ENCODE results near the gene TIMM44. TPM values are rescaled to one million over a fixed set of nuclear protein-coding genes. Genes with fewer than 3 reads are reported as not detected.

Gene TIMM44
- polyA plus RNA-seq, 1 of the 3 experiments (the other 2 are of a cell fraction), result 49.7 TPM

- ChIA-PET POLR2A (no interaction called here), CTCF (interaction anchor here (0.6 to 0.9 kb wide), 2 partner anchors 13 to 161 kb away, joined by 3 read pairs; no protein-coding TSS in a partner anchor)
Measured at GRCh38 chr19:7887408-7888144, 55.9 kb downstream of the TIMM44 start.

GRCh38 chr19:7885818-7886217 is 57.6 kb downstream of the TIMM44 start:
- Histone ChIP-seq H3K27me3 (ENCODE audit: insufficient read depth) (no peaks in the 10 kb centered on the region; the same call in 1 of the 2 replicates), H3K4me3 (ENCODE audit: low read depth in 2 of 2, low read length in 1 of 2) (no peak overlapping the region), H3K79me2 (ENCODE audit: insufficient read depth) (no peaks in the 10 kb centered on the region), H3K9me2 (no peaks in the 10 kb centered on the region), H3K4me2 (no peak overlapping the region), H3K9ac (no peak overlapping the region), H3K9me3 (no peaks in the 10 kb centered on the region), H3K27ac (ENCODE audit: low read depth in 2 of 2, low read length in 1 of 2) (no peak overlapping the region), H4K20me1 (ENCODE audit: insufficient read depth) (no peaks in the 10 kb centered on the region), H3K36me3 (replicated peaks in 1 of 2; ENCODE audit: control insufficient read depth in 1 of 2, insufficient read depth in 2 of 2, low read length in 1 of 2) (no peaks in the 10 kb centered on the region), H2AFZ (ENCODE audit: low read depth) (no peak overlapping the region), H3F3A (replicated peaks; ENCODE audit: insufficient read depth) (no peaks in the 10 kb centered on the region), H3K4me1 (ENCODE audit: control insufficient read depth in 1 of 2, insufficient read depth in 2 of 2, low read depth in 1 of 2, low read length in 1 of 2) (no peaks in the 10 kb centered on the region)
- CTCF ChIA-PET, result no interaction called here
- TF ChIP-seq ELF1 (IDR thresholded peaks at IDR 0.05), result no peak
- no peak for TF ChIP-seq GATA2 (CRISPR knock-in tag; IDR thresholded peaks at IDR 0.05)
- no peak for TF ChIP-seq FOSL2 (IDR thresholded peaks at IDR 0.05; ENCODE audit: borderline replicate concordance, low read depth)
- no peak for TF ChIP-seq CHD2 (IDR thresholded peaks at IDR 0.05; ENCODE audit: low read length, partially characterized antibody)
- no peak for TF ChIP-seq IRF3 (IDR thresholded peaks at IDR 0.05; ENCODE audit: low read depth, low read length)
- no peak for TF ChIP-seq EP300 (IDR thresholded peaks at IDR 0.05; ENCODE audit: borderline replicate concordance in 1 of 2, low read depth in 1 of 2, low read length in 1 of 2)
- TF ChIP-seq FOXM1 (IDR thresholded peaks at IDR 0.05; ENCODE audit: low read depth), result no peak
- TF ChIP-seq RFX5 (IDR thresholded peaks at IDR 0.05; ENCODE audit: low read length), result no peak
- 67% methylated on average over 8 of the region's 8 CpGs for WGBS (ENCODE audit: low lambda C conversion rate)
- DNase-seq, result no peak
- POLR2A ChIA-PET, result interaction anchor here (0.7 kb wide), 1 partner anchor 18 kb away, joined by 3 read pairs; no protein-coding TSS in a partner anchor

More at GRCh38 chr19:7887408-7888144, 55.9 kb downstream of the TIMM44 start:
- Histone ChIP-seq H3K9ac (no peak overlapping the region), H2AFZ (ENCODE audit: low read depth) (no peak overlapping the region), H4K20me1 (ENCODE audit: insufficient read depth) (no peaks in the 10 kb centered on the region), H3K36me3 (replicated peaks in 1 of 2; ENCODE audit: control insufficient read depth in 1 of 2, insufficient read depth in 2 of 2, low read length in 1 of 2) (no peaks in the 10 kb centered on the region), H3K27me3 (ENCODE audit: insufficient read depth) (no peaks in the 10 kb centered on the region; the same call in 1 of the 2 replicates), H3K9me2 (no peaks in the 10 kb centered on the region), H3K9me3 (no peaks in the 10 kb centered on the region), H3F3A (replicated peaks; ENCODE audit: insufficient read depth) (no peaks in the 10 kb centered on the region), H3K4me3 (ENCODE audit: low read depth in 2 of 2, low read length in 1 of 2) (no peak overlapping the region), H3K79me2 (ENCODE audit: insufficient read depth) (no peaks in the 10 kb centered on the region), H3K4me1 (ENCODE audit: control insufficient read depth in 1 of 2, insufficient read depth in 2 of 2, low read depth in 1 of 2, low read length in 1 of 2) (no peaks in the 10 kb centered on the region), H3K4me2 (no peak overlapping the region), H3K27ac (ENCODE audit: low read depth in 2 of 2, low read length in 1 of 2) (no peak overlapping the region)
- DNase-seq, result no peak
- TF ChIP-seq TEAD4 (IDR thresholded peaks at IDR 0.05; ENCODE audit: borderline replicate concordance, insufficient read depth) (no peak), GATA2 (CRISPR knock-in tag; IDR thresholded peaks at IDR 0.05) (no peak), MEF2A (IDR thresholded peaks at IDR 0.05; ENCODE audit: borderline replicate concordance, low read depth) (no peak), RCOR1 (IDR thresholded peaks at IDR 0.05; ENCODE audit: low read length) (no peak), FOSL2 (IDR thresholded peaks at IDR 0.05; ENCODE audit: borderline replicate concordance, low read depth) (no peak), YY1 (IDR thresholded peaks at IDR 0.05; ENCODE audit: low read depth) (no peak), FOXJ3 (CRISPR knock-in tag; IDR thresholded peaks at IDR 0.05) (no peak), RAD21 (IDR thresholded peaks at IDR 0.05; ENCODE audit: low read length) (no peak), MXI1 (IDR thresholded peaks at IDR 0.05; ENCODE audit: low read depth, low read length) (no peak), SIN3A (IDR thresholded peaks at IDR 0.05; ENCODE audit: borderline replicate concordance, low read depth, low read length) (no peak)
- WGBS (ENCODE audit: low lambda C conversion rate), result 83% methylated on average over 14 of the region's 16 CpGs

All from SK-N-SH (cell line).